MCF 10A (cell line): ENCODE data around the gene ZHX3. TPM values are rescaled to one million over a fixed set of nuclear protein-coding genes. Genes with fewer than 3 reads are reported as not detected.

Experiments used
- BruUV-seq: library from RNA; stranded (reverse); fragments of 400-500 nt; replicated peaks from 2 replicates; lab custom pipeline; 2021; lab: Mats Ljungman, UMichigan
- CTCF ChIA-PET: fragments of 300-600 bp; sonication (Branson Sonifier 250); formaldehyde crosslinking; extraction: SDS; loops from one replicate; lab custom pipeline; 2021; ENCODE audit warnings: antibody characterized with exemption, inconsistent platforms; lab: Yijun Ruan, JAX
- POLR2A ChIA-PET: fragments of 300-600, 350-650 bp; sonication (Branson Sonifier 250); formaldehyde crosslinking; extraction: SDS; loops from one replicate; lab custom pipeline; 2020; ENCODE audit warnings: antibody characterized with exemption, inconsistent platforms; lab: Yijun Ruan, JAX
- DNase-seq: peaks from one replicate; pipeline ENCODE4 v3.0.0-alpha.2; 2018; ENCODE audit not compliant: unreplicated experiment
- H3K27ac Mint-ChIP-seq: one replicate; pipeline ENCODE4 v1.8.0; 2022; ENCODE audit warnings: mild to moderate bottlenecking, low read depth, mixed read lengths; ENCODE audit not compliant: unreplicated experiment
- H3K27me3 Mint-ChIP-seq: one replicate; pipeline ENCODE4 v1.8.0; 2022; ENCODE audit warnings: mixed read lengths; ENCODE audit not compliant: insufficient read depth, unreplicated experiment
- H3K36me3 Mint-ChIP-seq: one replicate; pipeline ENCODE4 v1.8.0; 2022; ENCODE audit warnings: mild to moderate bottlenecking, moderate library complexity, mixed read lengths; ENCODE audit not compliant: insufficient read depth, unreplicated experiment
- H3K4me1 Mint-ChIP-seq: one replicate; pipeline ENCODE4 v1.8.0; 2022; ENCODE audit warnings: mixed read lengths; ENCODE audit not compliant: insufficient read depth, unreplicated experiment
- H3K4me3 Mint-ChIP-seq: one replicate; pipeline ENCODE4 v1.8.0; 2022; ENCODE audit warnings: mild to moderate bottlenecking, moderate library complexity, mixed read lengths; ENCODE audit not compliant: unreplicated experiment
- H3K9me3 Mint-ChIP-seq: one replicate; pipeline ENCODE4 v1.8.0; 2022; ENCODE audit warnings: mixed read lengths; ENCODE audit not compliant: unreplicated experiment
- CTCF ChIP-seq: fragments of 200-600 bp; IDR thresholded peaks from one replicate; pipeline ENCODE4 v1.8.0; 2022; ENCODE audit warnings: antibody characterized with exemption, mild to moderate bottlenecking; ENCODE audit not compliant: unreplicated experiment
- intact Hi-C: fragments of 100-400 bp; cut with micrococcal nuclease; formaldehyde crosslinking; loops from 2 replicates; pipeline ENCODE4 v1.14.1; 2022
- total RNA-seq: library from RNA; stranded (reverse); gene quantifications from 2 replicates; pipeline ENCODE4 v1.2.3, GENCODE V29; 2022

ZHX3 gene
- total RNA-seq, 1 experiment from 2014 or later: 34.1 TPM

- Mint-ChIP-seq H3K4me1 (peaks cover 10% of the 10 kb centered on the region), H3K27ac (no peak overlapping the region), H3K9me3 (no peaks in the 10 kb centered on the region), H3K27me3 (no peaks in the 10 kb centered on the region), H3K36me3 (peaks cover 43% of the 10 kb centered on the region), H3K4me3 (no peak overlapping the region)
- intact Hi-C loops: no loop called here
- ChIA-PET POLR2A (interaction anchor here (1.2 kb wide), 1 partner anchor 11 kb away, joined by 4 read pairs; no protein-coding TSS in a partner anchor), CTCF (interaction anchor here (0.5 to 16.9 kb wide), 7 partner anchors 8 to 1293 kb away, joined by 3 to 314 read pairs (median 4); partner anchors contain the start of gene LPIN3)
- BruUV-seq: TSS peak; percentile 33
- no peak for DNase-seq
- no peak for TF ChIP-seq CTCF
Observed at GRCh38 chr20:41165001-41165882, 152.3 kb downstream of the ZHX3 start.

- no peak overlapping the region for H3K27ac Mint-ChIP-seq
- BruUV-seq: no TSS peak
- H3K9me3 Mint-ChIP-seq: no peaks in the 10 kb centered on the region
- CTCF ChIA-PET: interaction anchor here (0.7 to 16.9 kb wide), 6 partner anchors 9 to 175 kb away, joined by 3 to 314 read pairs (median 4); partner anchors contain the start of gene LPIN3
- TF ChIP-seq CTCF: no peak
- no peak overlapping the region for H3K4me3 Mint-ChIP-seq
- DNase-seq: no peak
- POLR2A ChIA-PET: interaction anchor here (1.2 kb wide), 1 partner anchor 9 kb away, joined by 4 read pairs; no protein-coding TSS in a partner anchor
- no peaks in the 10 kb centered on the region for H3K27me3 Mint-ChIP-seq
- H3K4me1 Mint-ChIP-seq: no peaks in the 10 kb centered on the region
- intact Hi-C loops: no loop called here
- peaks cover 36% of the 10 kb centered on the region for H3K36me3 Mint-ChIP-seq
Observed at GRCh38 chr20:41163821-41164220, 153.7 kb downstream of the ZHX3 start.

GRCh38 chr20:41162396-41162795, 155.1 kb downstream of the ZHX3 start:
- Mint-ChIP-seq H3K9me3 (no peaks in the 10 kb centered on the region), H3K4me3 (no peak overlapping the region)

More at GRCh38 chr20:41162396-41162795, 155.1 kb downstream of the ZHX3 start:
- H3K4me1 Mint-ChIP-seq: peaks cover 7% of the 10 kb centered on the region
- H3K36me3 Mint-ChIP-seq: peaks cover 36% of the 10 kb centered on the region
- no TSS peak for BruUV-seq
- intact Hi-C loops: no loop called here
- ChIA-PET POLR2A (no interaction called here), CTCF (interaction anchor here (16.9 kb wide), 1 partner anchor 176 kb away, joined by 314 read pairs; the partner anchor contains the start of gene LPIN3)
- H3K27ac Mint-ChIP-seq: no peak overlapping the region
- H3K27me3 Mint-ChIP-seq: no peaks in the 10 kb centered on the region
- TF ChIP-seq CTCF: no peak
- DNase-seq: no peak
